SK-N-SH treated with all-trans-retinoic acid at 6 μM for 48 hours (cell line): Measurements from ENCODE around the gene PLD1.
A peak's percentile ranks its signal among the peaks of the same experiment; 100 is the strongest.

Experiments used
- ATAC-seq: fragments of 200-7000 bp; cut with Tn5 transposase; 3 replicates; pipeline ENCODE4 v1.9.1; 2020; ENCODE audit warnings: mild to moderate bottlenecking, moderate library complexity
- ARNTL ChIP-seq: fragments of 450-650 bp; formaldehyde crosslinking; IDR thresholded peaks from 2 replicates; pipeline ENCODE4 v1.5.0; 2020; ENCODE audit warnings: low read depth, mild to moderate bottlenecking, moderate library complexity, borderline replicate concordance
- BACH2 ChIP-seq: fragments of 250-450 bp; sonication (Bioruptor Pico); IDR thresholded peaks from 2 replicates; pipeline ENCODE4 v1.9.0; 2021; ENCODE audit warnings: mild to moderate bottlenecking, borderline replicate concordance
- CSDC2 ChIP-seq: fragments of 250-450 bp; sonication (Bioruptor Pico); IDR thresholded peaks from 2 replicates; pipeline ENCODE4 v1.5.0; 2020; ENCODE audit warnings: mild to moderate bottlenecking, moderate library complexity
- ESRRG ChIP-seq: fragments of 250-450 bp; sonication (Bioruptor Pico); IDR thresholded peaks from 2 replicates; pipeline ENCODE4 v1.6.1; 2021; ENCODE audit warnings: mild to moderate bottlenecking
- GLIS3 ChIP-seq: fragments of 250-450 bp; sonication (Bioruptor Pico); IDR thresholded peaks from 2 replicates; pipeline ENCODE4 v1.5.0; 2020; ENCODE audit warnings: mild to moderate bottlenecking, moderate library complexity
- ISL1 ChIP-seq: fragments of 250-450 bp; sonication (Bioruptor Pico); IDR thresholded peaks from 2 replicates; pipeline ENCODE4 v2.1.2; 2022; ENCODE audit warnings: mild to moderate bottlenecking, moderate library complexity
- OSR1 ChIP-seq: fragments of 250-450 bp; sonication (Bioruptor Pico); IDR thresholded peaks from 2 replicates; pipeline ENCODE4 v1.8.0; 2022; ENCODE audit warnings: moderate library complexity, mild to moderate bottlenecking, inconsistent platforms
- POU6F1 ChIP-seq: fragments of 250-450 bp; sonication (Bioruptor Pico); IDR thresholded peaks from 2 replicates; pipeline ENCODE4 v1.8.0; 2021; ENCODE audit warnings: low read depth, mild to moderate bottlenecking, moderate library complexity, borderline replicate concordance
- PPARA ChIP-seq: fragments of 250-450 bp; sonication (Bioruptor Pico); IDR thresholded peaks from 2 replicates; pipeline ENCODE4 v1.5.0; 2020; ENCODE audit warnings: mild to moderate bottlenecking, borderline replicate concordance
- RARB ChIP-seq: fragments of 250-450 bp; sonication (Bioruptor Pico); IDR thresholded peaks from 2 replicates; pipeline ENCODE4 v1.8.0; 2021; ENCODE audit warnings: mild to moderate bottlenecking, moderate library complexity
- SNAI2 ChIP-seq: fragments of 250-450 bp; sonication (Bioruptor Pico); IDR thresholded peaks from 2 replicates; pipeline ENCODE4 v1.5.0; 2020; ENCODE audit warnings: mild to moderate bottlenecking, moderate library complexity
- TCF4 ChIP-seq: fragments of 250-450 bp; sonication (Bioruptor Pico); IDR thresholded peaks from 2 replicates; pipeline ENCODE4 v1.8.0; 2021; ENCODE audit warnings: mild to moderate bottlenecking, moderate library complexity, borderline replicate concordance
- TOX ChIP-seq: fragments of 250-450 bp; sonication (Bioruptor Pico); IDR thresholded peaks from 2 replicates; pipeline ENCODE4 v1.8.0; 2021; ENCODE audit warnings: mild to moderate bottlenecking, moderate library complexity, borderline replicate concordance
- ZFP3 ChIP-seq: fragments of 250-450 bp; sonication (Bioruptor Pico); IDR thresholded peaks from 2 replicates; pipeline ENCODE4 v1.5.0; 2020; ENCODE audit warnings: mild to moderate bottlenecking, moderate library complexity
- ZFP30 ChIP-seq: fragments of 450-650 bp; formaldehyde crosslinking; IDR thresholded peaks from 2 replicates; pipeline ENCODE4 v1.5.0; 2022; ENCODE audit warnings: mild to moderate bottlenecking, moderate library complexity
- ZNF565 ChIP-seq: fragments of 450-650 bp; formaldehyde crosslinking; conservative IDR thresholded peaks from 2 replicates; pipeline ENCODE4 v1.5.0; 2020; ENCODE audit warnings: low read depth, mild to moderate bottlenecking, moderate library complexity
- ZNF70 ChIP-seq: fragments of 450-650 bp; formaldehyde crosslinking; IDR thresholded peaks from 2 replicates; pipeline ENCODE4 v1.5.0; 2020; ENCODE audit warnings: mild to moderate bottlenecking, moderate library complexity
- ZNF8 ChIP-seq: fragments of 450-650 bp; formaldehyde crosslinking; IDR thresholded peaks from 2 replicates; pipeline ENCODE4 v1.5.0; 2020; ENCODE audit warnings: mild to moderate bottlenecking, moderate library complexity
- TF ChIP-seq, protein P1 (sequence below): fragments of 250-450 bp; sonication (Bioruptor Pico); IDR thresholded peaks from 2 replicates; pipeline ENCODE4 v1.5.0; 2020; ENCODE audit warnings: mild to moderate bottlenecking, moderate library complexity
- TF ChIP-seq, protein P2 (sequence below): fragments of 250-450 bp; sonication (Bioruptor Pico); IDR thresholded peaks from 2 replicates; pipeline ENCODE4 v1.8.0; 2020; ENCODE audit warnings: mild to moderate bottlenecking, moderate library complexity, borderline replicate concordance
- TF ChIP-seq, protein P3 (sequence below): fragments of 250-450 bp; sonication (Bioruptor Pico); IDR thresholded peaks from 2 replicates; pipeline ENCODE4 v1.5.1; 2020; ENCODE audit warnings: low read depth, mild to moderate bottlenecking, moderate library complexity

Gene PLD1

DNA sequence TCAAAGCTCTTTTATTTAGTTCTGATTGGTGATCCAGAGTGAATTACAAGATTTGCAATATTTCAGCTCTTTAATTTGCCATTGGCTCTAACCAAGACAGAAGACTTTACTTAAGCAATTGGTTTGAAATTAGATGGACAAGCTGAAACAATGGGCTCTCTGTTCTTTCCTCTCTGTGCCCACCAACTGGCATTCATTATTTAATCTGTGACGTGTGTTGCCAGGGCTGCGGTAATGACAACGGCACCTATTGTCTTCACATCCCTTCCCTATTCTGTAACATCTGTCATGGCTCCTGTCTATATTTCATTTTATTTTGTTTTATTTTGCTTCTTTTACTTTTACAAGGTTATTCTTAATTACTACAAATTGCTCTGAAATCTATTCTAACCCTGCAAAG lies 33.9 kb downstream of the PLD1 start:
- no peak for ATAC-seq
- TF ChIP-seq OSR1: no peak
- no peak for TF ChIP-seq CSDC2 (CRISPR knock-in tag)
- TF ChIP-seq POU6F1 (CRISPR knock-in tag): no peak
- TF ChIP-seq ISL1 (CRISPR knock-in tag): no peak
- no peak for TF ChIP-seq ZFP30 (CRISPR knock-in tag)
- no peak for TF ChIP-seq RARB
- TF ChIP-seq ZNF565: no peak
- no peak for TF ChIP-seq ZNF8 (CRISPR knock-in tag)
- no peak for TF ChIP-seq TCF4 (CRISPR knock-in tag)
- TF ChIP-seq, protein P1, sequence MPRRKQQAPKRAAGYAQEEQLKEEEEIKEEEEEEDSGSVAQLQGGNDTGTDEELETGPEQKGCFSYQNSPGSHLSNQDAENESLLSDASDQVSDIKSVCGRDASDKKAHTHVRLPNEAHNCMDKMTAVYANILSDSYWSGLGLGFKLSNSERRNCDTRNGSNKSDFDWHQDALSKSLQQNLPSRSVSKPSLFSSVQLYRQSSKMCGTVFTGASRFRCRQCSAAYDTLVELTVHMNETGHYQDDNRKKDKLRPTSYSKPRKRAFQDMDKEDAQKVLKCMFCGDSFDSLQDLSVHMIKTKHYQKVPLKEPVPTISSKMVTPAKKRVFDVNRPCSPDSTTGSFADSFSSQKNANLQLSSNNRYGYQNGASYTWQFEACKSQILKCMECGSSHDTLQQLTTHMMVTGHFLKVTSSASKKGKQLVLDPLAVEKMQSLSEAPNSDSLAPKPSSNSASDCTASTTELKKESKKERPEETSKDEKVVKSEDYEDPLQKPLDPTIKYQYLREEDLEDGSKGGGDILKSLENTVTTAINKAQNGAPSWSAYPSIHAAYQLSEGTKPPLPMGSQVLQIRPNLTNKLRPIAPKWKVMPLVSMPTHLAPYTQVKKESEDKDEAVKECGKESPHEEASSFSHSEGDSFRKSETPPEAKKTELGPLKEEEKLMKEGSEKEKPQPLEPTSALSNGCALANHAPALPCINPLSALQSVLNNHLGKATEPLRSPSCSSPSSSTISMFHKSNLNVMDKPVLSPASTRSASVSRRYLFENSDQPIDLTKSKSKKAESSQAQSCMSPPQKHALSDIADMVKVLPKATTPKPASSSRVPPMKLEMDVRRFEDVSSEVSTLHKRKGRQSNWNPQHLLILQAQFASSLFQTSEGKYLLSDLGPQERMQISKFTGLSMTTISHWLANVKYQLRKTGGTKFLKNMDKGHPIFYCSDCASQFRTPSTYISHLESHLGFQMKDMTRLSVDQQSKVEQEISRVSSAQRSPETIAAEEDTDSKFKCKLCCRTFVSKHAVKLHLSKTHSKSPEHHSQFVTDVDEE: no peak
- no peak for TF ChIP-seq ZNF70
- TF ChIP-seq BACH2 (CRISPR knock-in tag): no peak

DNA sequence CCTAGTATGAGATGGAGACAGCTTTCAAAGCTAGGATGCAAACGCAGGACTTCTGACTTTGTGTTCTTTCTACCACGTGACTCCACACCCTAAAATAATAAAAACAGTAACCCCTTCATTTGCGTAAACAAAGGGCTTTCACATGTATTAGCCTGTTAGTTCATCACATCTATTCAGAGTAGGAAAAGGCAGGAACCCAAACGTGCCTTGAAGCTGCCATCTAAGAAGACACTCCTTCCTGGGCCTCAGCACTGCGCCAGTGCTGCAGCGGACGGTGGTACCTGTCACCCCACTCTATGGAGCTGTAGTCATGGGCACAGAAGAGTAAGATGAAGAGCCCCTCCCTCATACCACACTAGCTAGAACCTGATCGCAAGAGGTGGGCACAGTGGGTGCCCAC lies 34.3 kb downstream of the PLD1 start:
- no peak for TF ChIP-seq TOX
- no peak for TF ChIP-seq SNAI2 (CRISPR knock-in tag)
- no peak for ATAC-seq

DNA sequence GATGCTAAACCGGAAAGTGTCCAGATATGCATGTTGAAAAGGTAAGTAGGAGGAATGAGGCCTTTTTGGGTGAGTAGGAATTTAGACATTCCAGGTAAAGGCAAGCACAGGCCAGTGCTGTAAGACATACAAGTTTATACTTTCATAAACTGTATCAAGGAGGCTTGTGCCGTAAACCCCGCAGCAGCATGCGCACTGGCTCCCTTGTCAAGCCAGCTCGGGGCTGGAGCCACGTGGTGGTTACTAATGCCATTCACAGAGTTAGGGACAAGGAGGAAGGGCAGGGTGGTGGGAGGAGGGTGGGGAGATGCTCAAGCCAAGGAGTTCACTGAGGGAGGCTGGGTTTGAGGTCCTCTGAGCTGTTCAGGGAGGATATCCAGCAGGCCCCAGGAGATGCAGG lies 35.8 kb downstream of the PLD1 start:
- no peak for TF ChIP-seq SNAI2 (CRISPR knock-in tag)
- no peak for TF ChIP-seq ESRRG
- no peak for TF ChIP-seq ISL1 (CRISPR knock-in tag)
- TF ChIP-seq CSDC2 (CRISPR knock-in tag): no peak
- TF ChIP-seq, protein P2, sequence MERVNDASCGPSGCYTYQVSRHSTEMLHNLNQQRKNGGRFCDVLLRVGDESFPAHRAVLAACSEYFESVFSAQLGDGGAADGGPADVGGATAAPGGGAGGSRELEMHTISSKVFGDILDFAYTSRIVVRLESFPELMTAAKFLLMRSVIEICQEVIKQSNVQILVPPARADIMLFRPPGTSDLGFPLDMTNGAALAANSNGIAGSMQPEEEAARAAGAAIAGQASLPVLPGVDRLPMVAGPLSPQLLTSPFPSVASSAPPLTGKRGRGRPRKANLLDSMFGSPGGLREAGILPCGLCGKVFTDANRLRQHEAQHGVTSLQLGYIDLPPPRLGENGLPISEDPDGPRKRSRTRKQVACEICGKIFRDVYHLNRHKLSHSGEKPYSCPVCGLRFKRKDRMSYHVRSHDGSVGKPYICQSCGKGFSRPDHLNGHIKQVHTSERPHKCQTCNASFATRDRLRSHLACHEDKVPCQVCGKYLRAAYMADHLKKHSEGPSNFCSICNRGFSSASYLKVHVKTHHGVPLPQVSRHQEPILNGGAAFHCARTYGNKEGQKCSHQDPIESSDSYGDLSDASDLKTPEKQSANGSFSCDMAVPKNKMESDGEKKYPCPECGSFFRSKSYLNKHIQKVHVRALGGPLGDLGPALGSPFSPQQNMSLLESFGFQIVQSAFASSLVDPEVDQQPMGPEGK: no peak
- no peak for TF ChIP-seq OSR1
- TF ChIP-seq ZNF8 (CRISPR knock-in tag): no peak
- TF ChIP-seq ARNTL (CRISPR knock-in tag): no peak
- no peak for TF ChIP-seq GLIS3 (CRISPR knock-in tag)
- TF ChIP-seq, all 23 proteins: peak for 0

GRCh38 chr3:171772427-171773056 lies 37.7 kb downstream of the PLD1 start:
- TF ChIP-seq, protein P3, sequence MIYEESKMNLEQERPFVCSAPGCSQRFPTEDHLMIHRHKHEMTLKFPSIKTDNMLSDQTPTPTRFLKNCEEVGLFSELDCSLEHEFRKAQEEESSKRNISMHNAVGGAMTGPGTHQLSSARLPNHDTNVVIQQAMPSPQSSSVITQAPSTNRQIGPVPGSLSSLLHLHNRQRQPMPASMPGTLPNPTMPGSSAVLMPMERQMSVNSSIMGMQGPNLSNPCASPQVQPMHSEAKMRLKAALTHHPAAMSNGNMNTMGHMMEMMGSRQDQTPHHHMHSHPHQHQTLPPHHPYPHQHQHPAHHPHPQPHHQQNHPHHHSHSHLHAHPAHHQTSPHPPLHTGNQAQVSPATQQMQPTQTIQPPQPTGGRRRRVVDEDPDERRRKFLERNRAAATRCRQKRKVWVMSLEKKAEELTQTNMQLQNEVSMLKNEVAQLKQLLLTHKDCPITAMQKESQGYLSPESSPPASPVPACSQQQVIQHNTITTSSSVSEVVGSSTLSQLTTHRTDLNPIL (CRISPR knock-in tag): no peak
- TF ChIP-seq TOX (no peak), ZFP30 (CRISPR knock-in tag) (no peak), GLIS3 (CRISPR knock-in tag) (no peak), CSDC2 (CRISPR knock-in tag) (no peak), ZNF565 (no peak), PPARA (CRISPR knock-in tag) (no peak), ESRRG (no peak), SNAI2 (CRISPR knock-in tag) (no peak), ZFP3 (CRISPR knock-in tag) (no peak)
- TF ChIP-seq, protein P1: no peak
- TF ChIP-seq, protein P2: no peak
- ATAC-seq: peak; percentile 90

More for the DNA sequence above, 35.8 kb downstream of the PLD1 start:
- no peak for ATAC-seq
